ENCODE measurements around the gene UTP18. TPM values are rescaled to one million over a fixed set of nuclear protein-coding genes. Genes with fewer than 3 reads are reported as not detected.
"Not testable (repeated sequence)": the region's sequence is repeated elsewhere in the genome, so short reads cannot be mapped to it uniquely, and the experiment has no call there.

UTP18 gene
- total and polyA plus RNA-seq, 5 donors = 6.8 to 13.6 (median 8.4) TPM

- Histone ChIP-seq H3K27ac (ENCODE audit: low read length) (peak overlapping the region; percentile 97), H3K4me3 (ENCODE audit: low read length) (peak overlapping the region; percentile 74), H3K27me3 (ENCODE audit: control insufficient read depth, insufficient read depth) (no peaks in the 10 kb centered on the region), H3K4me1 (ENCODE audit: control insufficient read depth, insufficient read depth, low read length) (peaks cover 7% of the 10 kb centered on the region), H3K9me3 (ENCODE audit: control insufficient read depth, low read length) (no peaks in the 10 kb centered on the region)
- no peak for ATAC-seq
- peak in 2 of 3 donors; percentile 64 to 65 for DNase-seq
- intact Hi-C loops (cut with DNase I) = no loop called here
- under 1% methylated on average over 18 of the region's 18 CpGs for WGBS
These were observed 1.4 kb upstream of the UTP18 start for GRCh38 chr17:51258756-51259563.

- no peaks in the 10 kb centered on the region for H3K9me3 ChIP-seq (ENCODE audit: control insufficient read depth, low read length)
- peak; percentile 95 to 98 (median 97) for DNase-seq
- H3K4me3 ChIP-seq (ENCODE audit: low read length) = peak within 1 kb of the TSS; percentile 74
- H3K27ac ChIP-seq (ENCODE audit: low read length) = peak within 1 kb of the TSS; percentile 97
- under 1% methylated on average over 42 of the region's 42 CpGs for WGBS
- intact Hi-C loops (cut with DNase I) = no loop called here
- peaks cover 7% of the 10 kb centered on the region for H3K4me1 ChIP-seq (ENCODE audit: control insufficient read depth, insufficient read depth, low read length)
- H3K27me3 ChIP-seq (ENCODE audit: control insufficient read depth, insufficient read depth) = no peaks in the 10 kb centered on the region
- ATAC-seq = peak; percentile 96
These were observed 646 bp upstream of the UTP18 start, which contains the start of gene MBTD1 for GRCh38 chr17:51259564-51260236. TSS of gene MBTD1 (minus strand) at chr17:51260049. CDS start at chr17:51225161, 34,888 bp downstream.

DNA sequence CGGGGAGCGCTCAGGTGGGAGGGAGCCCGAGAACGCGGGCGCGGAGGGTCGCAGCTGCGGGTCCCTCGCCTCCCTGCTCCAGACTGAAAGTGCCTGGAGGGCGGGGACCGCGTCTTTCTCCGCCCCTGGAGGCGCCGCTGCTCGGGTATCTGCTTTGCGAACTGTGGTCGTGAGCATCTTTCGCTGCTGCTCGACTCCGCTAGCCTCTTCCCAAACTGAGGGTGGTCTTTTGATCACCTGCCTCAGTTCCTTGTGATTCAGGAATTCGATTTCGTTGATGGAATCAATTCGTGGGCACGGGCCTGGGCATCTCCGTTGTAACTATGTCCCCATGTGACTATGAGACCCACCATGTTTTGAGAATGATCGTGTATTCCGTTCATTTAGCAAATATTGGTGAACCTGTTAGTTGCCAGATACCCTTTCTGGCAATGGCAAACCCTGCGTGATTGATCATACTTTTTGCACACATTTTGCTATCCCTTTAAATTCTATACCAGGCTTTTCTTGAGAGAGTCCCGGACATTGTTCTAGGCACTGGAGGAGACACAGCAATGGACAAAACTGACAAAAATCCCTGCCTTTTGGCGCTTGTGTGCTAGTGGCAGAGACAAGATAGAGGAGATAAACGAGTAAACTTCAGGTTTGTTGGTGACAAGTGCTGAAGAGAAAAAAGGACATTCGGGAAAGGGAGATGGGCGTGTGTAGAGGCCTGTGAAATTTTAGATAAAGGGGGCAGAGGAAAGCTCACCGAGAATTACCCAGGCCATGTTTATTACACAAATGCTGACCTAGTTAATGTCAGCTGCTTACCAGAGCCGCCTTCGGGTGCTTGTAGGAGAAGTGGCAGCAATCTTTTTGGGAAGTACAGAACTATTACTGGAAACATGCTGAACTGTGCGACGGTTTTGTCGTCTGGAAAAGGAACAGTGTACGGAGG, 948 bp downstream of the UTP18 start:
- H3K4me1 ChIP-seq (ENCODE audit: control insufficient read depth, insufficient read depth, low read length) = peaks cover 7% of the 10 kb centered on the region
- H3K27me3 ChIP-seq (ENCODE audit: control insufficient read depth, insufficient read depth) = no peaks in the 10 kb centered on the region
- DNase-seq (peak in 1 of 3 donors; percentile 88), ATAC-seq (no peak)
- H3K4me3 ChIP-seq (ENCODE audit: low read length) = peak overlapping the region; percentile 71
- intact Hi-C loops (cut with DNase I) = no loop called here
- H3K27ac ChIP-seq (ENCODE audit: low read length) = peak overlapping the region; percentile 50
- 8% methylated on average over 42 of the region's 42 CpGs for WGBS
- H3K9me3 ChIP-seq (ENCODE audit: control insufficient read depth, low read length) = no peaks in the 10 kb centered on the region

- no peak overlapping the region for H3K27ac ChIP-seq (ENCODE audit: low read length)
- 94% methylated on average over 3 of the region's 3 CpGs for WGBS
- H3K27me3 ChIP-seq (ENCODE audit: control insufficient read depth, insufficient read depth) = no peaks in the 10 kb centered on the region
- intact Hi-C loops (cut with DNase I) = no loop called here
- H3K9me3 ChIP-seq (ENCODE audit: control insufficient read depth, low read length) = no peaks in the 10 kb centered on the region
- peaks cover 7% of the 10 kb centered on the region for H3K4me1 ChIP-seq (ENCODE audit: control insufficient read depth, insufficient read depth, low read length)
- H3K4me3 ChIP-seq (ENCODE audit: low read length) = no peak overlapping the region
- no peak for DNase-seq
- no peak for ATAC-seq
These were observed 2.7 kb downstream of the UTP18 start for GRCh38 chr17:51263006-51263405.

DNA sequence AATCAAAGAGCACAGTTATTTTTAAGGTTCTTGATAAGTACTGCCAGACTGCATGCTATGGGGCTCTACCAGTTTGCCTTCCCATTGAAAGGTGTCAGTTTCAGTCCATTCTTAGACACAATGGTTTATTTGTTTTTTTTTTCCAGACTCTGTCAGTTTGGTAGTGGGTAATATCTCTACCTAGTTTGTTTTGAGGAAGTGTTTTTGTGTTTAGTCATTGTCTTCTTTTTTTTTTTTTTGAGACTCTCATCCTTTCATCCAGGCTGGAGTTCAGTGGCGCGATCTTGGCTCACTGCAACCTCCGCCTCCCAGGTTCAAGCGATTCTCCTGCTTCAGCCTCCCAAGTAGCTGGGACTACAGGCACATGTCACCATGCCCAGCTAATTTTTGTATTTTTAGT, 4.1 kb downstream of the UTP18 start:
- H3K27me3 ChIP-seq (ENCODE audit: control insufficient read depth, insufficient read depth); intact Hi-C loops (cut with DNase I); H3K4me1 ChIP-seq (ENCODE audit: control insufficient read depth, insufficient read depth, low read length); ATAC-seq; DNase-seq; H3K4me3 ChIP-seq (ENCODE audit: low read length); H3K27ac ChIP-seq (ENCODE audit: low read length); H3K9me3 ChIP-seq (ENCODE audit: control insufficient read depth, low read length): not testable (repeated sequence)
- 75% methylated on average over 4 of the region's 4 CpGs for WGBS

DNA sequence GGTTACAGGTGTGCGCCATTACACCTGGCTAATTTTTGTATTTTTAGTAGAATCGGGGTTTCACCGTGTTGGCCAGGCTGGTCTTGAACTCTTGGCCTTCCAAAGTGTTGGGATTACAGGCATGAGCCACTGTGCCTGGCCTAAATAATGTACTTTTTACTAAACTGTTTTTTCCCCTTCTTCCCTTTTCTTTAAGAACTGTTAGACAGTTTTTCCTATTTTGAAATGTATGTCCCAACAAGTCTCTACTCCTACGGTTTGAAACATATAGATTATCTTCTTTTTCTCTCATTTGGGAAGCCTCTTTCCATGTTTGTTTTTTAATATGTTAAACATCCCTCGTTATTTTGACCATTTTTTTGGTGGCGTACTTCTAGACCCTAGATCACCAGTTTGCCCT, 9.6 kb downstream of the UTP18 start:
- intact Hi-C loops (cut with DNase I) = no loop called here
- H3K27me3 ChIP-seq (ENCODE audit: control insufficient read depth, insufficient read depth) = no peaks in the 10 kb centered on the region
- WGBS = 93% methylated on average over 6 of the region's 6 CpGs
- no peak overlapping the region for H3K4me3 ChIP-seq (ENCODE audit: low read length)
- H3K27ac ChIP-seq (ENCODE audit: low read length) = no peak overlapping the region
- DNase-seq = no peak
- H3K9me3 ChIP-seq (ENCODE audit: control insufficient read depth, low read length) = no peaks in the 10 kb centered on the region
- no peak for ATAC-seq
- no peaks in the 10 kb centered on the region for H3K4me1 ChIP-seq (ENCODE audit: control insufficient read depth, insufficient read depth, low read length)

- H3K27ac ChIP-seq (ENCODE audit: low read length) = no peak overlapping the region
- ATAC-seq (no peak), DNase-seq (no peak)
- H3K4me3 ChIP-seq (ENCODE audit: low read length) = no peak overlapping the region
- 46% methylated on average over 1 of the region's 1 CpG for WGBS
- intact Hi-C loops (cut with DNase I) = no loop called here
- H3K9me3 ChIP-seq (ENCODE audit: control insufficient read depth, low read length) = no peaks in the 10 kb centered on the region
- no peaks in the 10 kb centered on the region for H3K4me1 ChIP-seq (ENCODE audit: control insufficient read depth, insufficient read depth, low read length)
- no peaks in the 10 kb centered on the region for H3K27me3 ChIP-seq (ENCODE audit: control insufficient read depth, insufficient read depth)
These were observed 10.3 kb downstream of the UTP18 start for GRCh38 chr17:51270636-51271035.

GRCh38 chr17:51272812-51273211, 12.5 kb downstream of the UTP18 start:
- Histone ChIP-seq H3K4me3 (ENCODE audit: low read length) (no peak overlapping the region), H3K4me1 (ENCODE audit: control insufficient read depth, insufficient read depth, low read length) (no peaks in the 10 kb centered on the region), H3K27ac (ENCODE audit: low read length) (no peak overlapping the region), H3K9me3 (ENCODE audit: control insufficient read depth, low read length) (no peaks in the 10 kb centered on the region), H3K27me3 (ENCODE audit: control insufficient read depth, insufficient read depth) (no peaks in the 10 kb centered on the region)
- 98% methylated on average over 1 of the region's 1 CpG for WGBS
- ATAC-seq = no peak
- intact Hi-C loops (cut with DNase I) = no loop called here
- DNase-seq = no peak

DNA sequence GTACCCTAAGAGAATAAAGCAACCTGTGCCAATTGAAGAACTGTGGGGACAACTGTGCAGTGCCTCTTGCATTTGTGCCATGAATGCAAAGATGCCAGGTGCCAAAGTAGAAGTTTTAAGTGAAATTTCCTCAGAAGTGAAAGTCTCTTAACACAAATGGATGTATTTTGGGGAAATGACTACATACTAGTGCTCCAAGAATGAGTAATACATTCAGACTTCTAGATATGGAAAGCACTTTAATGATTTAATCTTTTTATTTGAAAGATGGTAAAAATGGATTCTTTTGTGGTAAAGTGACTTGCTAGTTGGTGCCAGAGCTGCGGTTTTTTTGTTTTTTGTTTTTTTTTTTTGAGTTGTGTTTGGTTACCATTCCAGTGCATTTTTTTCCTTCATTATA, 15.0 kb downstream of the UTP18 start:
- no peaks in the 10 kb centered on the region for H3K27me3 ChIP-seq (ENCODE audit: control insufficient read depth, insufficient read depth)
- H3K9me3 ChIP-seq (ENCODE audit: control insufficient read depth, low read length) = no peaks in the 10 kb centered on the region
- ATAC-seq (no peak), DNase-seq (no peak)
- H3K4me3 ChIP-seq (ENCODE audit: low read length) = no peak overlapping the region
- no peak overlapping the region for H3K27ac ChIP-seq (ENCODE audit: low read length)
- 88% methylated on average over 1 of the region's 1 CpG for WGBS
- H3K4me1 ChIP-seq (ENCODE audit: control insufficient read depth, insufficient read depth, low read length) = no peaks in the 10 kb centered on the region
- intact Hi-C loops (cut with DNase I) = no loop called here

GRCh38 chr17:51279183-51279582, 18.8 kb downstream of the UTP18 start:
- intact Hi-C loops (cut with DNase I) = no loop called here
- ATAC-seq (no peak), DNase-seq (no peak)
- Histone ChIP-seq H3K27ac (ENCODE audit: low read length) (no peak overlapping the region), H3K4me3 (ENCODE audit: low read length) (no peak overlapping the region), H3K9me3 (ENCODE audit: control insufficient read depth, low read length) (no peaks in the 10 kb centered on the region), H3K4me1 (ENCODE audit: control insufficient read depth, insufficient read depth, low read length) (no peaks in the 10 kb centered on the region), H3K27me3 (ENCODE audit: control insufficient read depth, insufficient read depth) (no peaks in the 10 kb centered on the region)

All from right cardiac atrium (tissue), 5 donors.